Activated gamma-delta T cell (primary cell): ENCODE measurements around the gene SULT6B1.
"Not testable (repeated sequence)": the region's sequence is repeated elsewhere in the genome, so short reads cannot be mapped to it uniquely, and the experiment has no call there.

Experiments
- DNase-seq: peaks from one replicate; lab custom pipeline; 2025; lab: John Stamatoyannopoulos, UW
- total RNA-seq, 2 donors: gene quantifications; one replicate each; lab custom pipeline; 2026; lab: John Stamatoyannopoulos, UW

SULT6B1 gene
- total RNA-seq = 0.04 to 0.05 reads per million in 2 donors

GRCh38 chr2:37188570-37188969 is at the start of gene SULT6B1:
TSS of gene SULT6B1 (minus strand) at chr2:37188670. CDS start at chr2:37188640, 30 bp downstream.
- no peak for DNase-seq

GRCh38 chr2:37232131-37232933 is 43.9 kb upstream of the SULT6B1 start:
- no peak for DNase-seq

DNA sequence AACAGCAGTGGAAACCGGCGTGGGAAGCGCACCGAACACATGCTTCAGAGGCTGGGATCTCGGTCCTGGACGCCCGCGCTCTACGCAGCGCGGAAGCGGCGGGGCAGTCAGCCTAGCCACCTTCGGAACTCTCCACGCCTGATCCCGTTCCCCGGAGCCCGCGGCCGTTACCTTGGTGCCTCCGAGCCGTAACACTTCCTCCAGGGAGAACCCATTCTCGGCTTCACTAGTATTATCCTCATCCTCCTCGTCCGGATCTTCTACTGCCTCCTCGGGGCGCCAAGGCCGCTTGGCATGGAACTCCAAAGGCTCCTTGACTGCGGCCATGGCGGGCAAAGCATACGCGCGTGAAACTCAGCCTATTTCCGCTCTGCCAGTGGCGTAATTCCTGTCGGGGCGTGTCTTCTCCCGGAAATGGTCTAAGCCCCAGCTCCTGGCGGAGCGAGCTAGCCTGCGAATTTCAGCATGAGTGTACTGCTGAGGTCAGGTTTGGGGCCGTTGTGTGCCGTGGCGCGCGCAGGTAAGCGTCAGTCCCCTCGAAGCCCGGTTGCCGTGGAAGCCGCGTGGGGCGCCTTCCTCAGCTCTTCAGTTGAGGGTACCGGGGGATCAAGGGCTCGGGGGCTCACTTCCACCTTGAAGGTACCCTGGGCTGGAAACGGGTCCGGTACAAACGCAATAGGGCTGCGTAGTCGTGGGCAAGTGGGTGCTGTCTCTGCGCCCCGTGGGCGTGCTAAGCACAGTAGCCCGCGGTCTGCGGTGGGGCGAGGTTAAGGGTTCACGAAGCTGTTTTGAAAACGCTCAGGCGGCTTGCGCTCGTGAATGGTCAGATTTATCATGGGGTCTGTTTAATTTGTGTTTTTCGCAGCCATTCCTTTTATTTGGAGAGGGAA is 43.0 kb upstream of the SULT6B1 start, which contains the start of the genes CEBPZ and NDUFAF7:
Gene CEBPZ (minus strand): TSS at position 356 of the 890 bp plus-strand sequence. CDS start 29 bp downstream, at position 327.
Gene NDUFAF7 (plus strand): TSS at position 418 of the 890 bp plus-strand sequence. CDS start 48 bp downstream, at position 466.
- peak; percentile 58 for DNase-seq

DNA sequence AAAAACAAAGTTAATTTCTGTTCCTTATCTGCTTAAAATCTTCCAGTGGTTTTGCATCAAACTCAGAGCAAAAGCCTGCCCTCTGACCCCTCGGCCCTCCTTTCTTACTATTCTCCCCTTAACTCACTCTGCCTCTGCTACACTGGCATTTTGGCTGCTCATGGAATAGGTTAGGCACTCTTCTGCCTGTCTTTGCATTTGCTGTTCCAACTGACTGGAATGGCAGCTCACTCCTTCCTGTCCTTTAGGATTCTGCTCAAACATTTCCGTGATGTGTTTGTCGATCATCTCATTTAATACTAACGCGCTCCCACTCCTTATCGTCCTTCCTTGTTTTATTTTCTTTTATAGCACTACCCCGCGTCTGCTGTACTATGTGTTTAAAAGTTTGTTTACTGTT is 42.1 kb upstream of the SULT6B1 start:
- no peak for DNase-seq

GRCh38 chr2:37228788-37229187 is 40.3 kb upstream of the SULT6B1 start:
- no peak for DNase-seq

DNA sequence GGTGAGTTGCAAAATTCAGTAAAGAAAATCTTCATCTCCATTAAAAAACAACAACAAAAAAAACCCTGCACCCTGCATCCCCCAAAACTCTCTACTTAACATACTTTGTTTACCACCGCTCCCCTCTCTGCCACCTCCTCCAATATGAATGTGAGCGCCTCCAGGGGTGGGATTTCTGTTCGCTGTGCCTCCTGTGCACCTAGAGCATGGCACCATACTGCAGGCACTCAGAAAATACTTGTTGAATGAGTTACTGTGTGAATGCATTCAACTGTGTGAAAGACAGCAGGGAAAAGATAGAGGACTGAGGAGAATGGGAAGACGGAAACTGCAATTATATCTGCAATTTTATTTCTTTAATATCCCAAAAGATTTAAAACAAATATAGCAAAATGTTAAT is 38.4 kb upstream of the SULT6B1 start:
- DNase-seq = no peak

DNA sequence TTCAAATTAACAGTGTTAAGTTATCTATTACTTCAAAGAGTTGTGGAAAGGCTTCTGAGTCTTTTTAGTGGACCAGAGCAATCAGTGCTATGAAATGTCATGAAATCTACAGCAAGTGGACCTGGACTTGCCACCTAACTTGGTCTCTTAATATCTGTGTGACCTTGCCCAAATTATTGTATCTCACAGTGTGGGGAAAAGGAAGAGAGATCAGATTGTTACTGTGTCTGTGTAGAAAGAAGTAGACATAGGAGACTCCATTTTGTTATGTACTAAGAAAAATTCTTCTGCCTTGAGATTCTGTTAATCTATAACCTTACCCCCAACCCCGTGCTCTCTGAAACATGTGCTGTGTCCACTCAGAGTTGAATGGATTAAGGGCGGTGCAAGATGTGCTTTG is 36.7 kb upstream of the SULT6B1 start:
- not testable (repeated sequence) for DNase-seq

- no peak for DNase-seq
Observed at GRCh38 chr2:37224063-37224462, 35.6 kb upstream of the SULT6B1 start.

DNA sequence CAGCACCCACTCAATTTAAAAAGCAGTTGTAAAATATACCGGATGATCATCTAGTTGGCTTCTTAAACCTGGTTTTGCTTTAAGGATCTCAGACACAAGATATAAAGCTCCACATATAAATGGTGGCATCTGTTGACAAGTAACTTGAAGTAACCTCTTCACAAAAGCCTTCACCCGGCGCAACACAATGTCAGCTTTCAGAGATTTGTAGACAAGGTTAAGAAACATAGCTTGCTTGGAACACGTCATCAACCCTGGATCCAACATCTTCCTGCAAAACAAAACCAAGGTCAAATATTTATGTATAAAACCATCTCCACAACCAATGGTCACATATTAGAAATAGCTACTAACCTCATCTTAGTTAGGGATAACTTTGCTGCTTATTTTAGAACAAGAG is 34.7 kb upstream of the SULT6B1 start:
- DNase-seq = no peak

GRCh38 chr2:37219046-37219445 is 30.6 kb upstream of the SULT6B1 start:
- DNase-seq = no peak

DNA sequence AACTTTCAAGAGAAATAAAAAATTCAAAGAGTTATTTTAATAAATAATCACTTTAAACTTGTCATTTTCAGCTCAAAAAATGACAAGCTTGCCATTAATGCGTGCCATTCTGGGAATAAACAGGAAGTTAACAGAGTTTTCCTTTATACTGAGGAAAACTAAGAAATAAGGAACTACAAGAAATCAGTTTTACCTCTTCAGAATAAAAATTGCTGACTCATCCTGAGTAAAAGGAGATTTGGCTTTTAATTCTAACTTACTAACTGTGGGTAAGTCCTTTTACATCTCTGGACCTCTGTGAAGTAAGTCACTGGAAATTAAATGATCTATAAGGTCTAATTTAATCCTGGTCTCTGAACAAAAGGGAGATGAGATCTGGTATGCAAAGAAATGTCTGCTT is 26.8 kb upstream of the SULT6B1 start:
- DNase-seq = no peak

GRCh38 chr2:37211939-37212338 is 23.5 kb upstream of the SULT6B1 start:
- DNase-seq = no peak

DNA sequence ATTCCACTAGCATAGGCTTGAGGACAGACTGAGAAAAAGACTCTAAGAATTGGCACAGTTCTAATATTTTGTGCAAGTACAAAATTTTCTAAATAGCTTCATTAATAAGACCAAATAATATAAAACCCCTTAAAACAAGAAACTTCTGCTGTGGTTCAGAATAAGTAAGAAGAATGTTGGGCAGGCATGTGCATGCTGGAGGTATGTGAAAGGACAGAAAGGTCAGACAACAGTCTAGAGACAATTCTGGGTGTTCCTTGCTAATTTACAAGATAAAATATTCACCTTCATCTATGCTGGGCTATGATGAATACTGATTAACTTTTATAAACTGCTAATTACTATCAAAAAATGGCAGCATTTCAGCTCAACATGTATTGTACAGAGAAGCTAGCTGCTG is 22.7 kb upstream of the SULT6B1 start:
- DNase-seq = no peak

GRCh38 chr2:37206760-37207159 is 18.3 kb upstream of the SULT6B1 start:
- DNase-seq = not testable (repeated sequence)

DNA sequence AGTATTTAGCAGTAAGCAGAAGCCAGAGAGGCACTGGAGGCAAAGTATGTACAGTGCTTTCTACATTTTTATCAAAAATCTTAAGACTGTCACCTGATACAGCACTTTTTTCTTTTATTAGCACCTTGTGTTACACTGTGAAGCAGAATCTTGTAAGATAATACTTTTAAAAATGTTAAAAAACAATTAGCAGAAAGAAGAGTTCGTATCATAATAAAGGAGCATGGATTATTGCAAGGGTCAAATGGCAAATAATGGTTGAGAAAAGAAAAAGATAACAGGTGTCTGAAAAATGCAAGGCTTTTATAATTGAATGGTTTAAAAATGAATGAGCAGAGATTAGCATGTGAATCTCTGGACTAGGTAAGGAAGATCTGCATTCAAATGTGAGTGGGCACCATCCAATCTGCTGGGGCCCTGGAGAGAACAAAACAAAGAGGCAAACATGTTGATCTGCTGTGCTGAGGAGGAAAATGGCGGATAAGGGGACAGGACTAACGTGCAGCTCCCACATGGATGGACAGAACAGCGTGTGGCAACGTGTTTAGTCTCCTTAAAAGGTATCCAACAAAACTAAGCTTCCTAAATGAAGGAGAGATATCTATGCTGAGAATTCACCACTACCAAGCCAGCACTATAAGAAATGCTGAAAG is 17.3 kb upstream of the SULT6B1 start:
- DNase-seq = no peak

DNA sequence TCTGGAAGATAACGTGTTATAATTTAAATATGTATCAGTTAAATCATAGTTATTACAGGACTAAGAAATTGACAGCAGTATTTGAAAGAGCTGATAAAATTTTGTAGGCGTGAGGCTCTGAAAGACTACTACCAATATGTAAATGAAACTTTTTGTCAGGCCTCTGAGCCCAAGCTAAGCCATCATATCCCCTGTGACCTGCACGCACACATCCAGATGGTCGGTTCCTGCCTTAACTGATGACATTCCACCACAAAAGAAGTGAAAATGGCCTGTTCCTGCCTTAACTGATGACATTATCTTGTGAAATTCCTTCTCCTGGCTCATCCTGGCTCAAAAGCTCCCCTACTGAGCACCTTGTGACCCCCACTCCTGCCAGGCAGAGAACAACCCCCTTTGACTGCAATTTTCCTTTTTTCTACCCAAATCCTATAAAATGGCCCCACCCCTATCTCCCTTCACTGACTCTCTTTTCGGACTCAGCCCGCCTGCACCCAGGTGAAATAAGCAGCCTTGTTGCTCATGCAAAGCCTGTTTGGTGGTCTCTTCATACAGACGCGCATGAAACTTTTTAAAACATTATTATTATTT is 16.7 kb upstream of the SULT6B1 start:
- not testable (repeated sequence) for DNase-seq

DNA sequence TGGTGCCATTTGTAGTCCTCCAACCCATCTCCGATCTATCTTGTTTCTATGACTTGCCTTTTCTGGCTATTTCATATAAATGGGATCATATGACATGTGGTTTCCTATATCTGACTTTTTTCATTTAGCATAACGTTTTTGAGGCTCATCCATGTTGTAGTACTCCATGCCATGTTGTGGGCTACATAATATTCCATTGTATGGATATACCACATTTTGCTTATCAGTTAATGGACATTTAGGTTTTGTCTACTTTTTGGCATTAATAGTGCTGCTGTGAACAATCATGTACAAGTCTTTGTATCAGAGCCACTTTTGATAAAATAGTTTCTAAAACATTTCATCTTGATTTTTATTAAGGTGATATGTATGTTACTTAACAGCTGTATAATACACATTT is 15.2 kb upstream of the SULT6B1 start:
- DNase-seq = no peak

- no peak for DNase-seq
Observed at GRCh38 chr2:37201766-37202165, 13.3 kb upstream of the SULT6B1 start.

DNA sequence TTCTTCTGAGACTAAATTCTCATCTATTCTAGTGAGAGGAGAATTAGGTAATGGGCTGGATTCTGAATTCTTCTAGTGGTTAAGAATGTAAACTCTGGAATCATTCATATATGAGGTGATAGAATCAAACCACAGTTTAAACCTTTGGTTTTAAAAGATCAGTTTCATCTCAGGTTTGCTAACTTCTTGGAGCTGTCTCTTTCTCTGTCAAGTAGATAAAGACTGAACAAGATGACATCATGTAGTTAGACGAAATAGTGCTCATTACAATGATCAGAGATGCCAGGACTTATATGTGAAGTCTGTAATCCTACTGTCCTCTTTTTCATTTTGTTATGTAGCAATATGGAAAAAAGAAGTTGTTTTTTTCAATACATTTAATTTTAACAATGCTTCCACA is 12.7 kb upstream of the SULT6B1 start:
- DNase-seq = no peak

DNA sequence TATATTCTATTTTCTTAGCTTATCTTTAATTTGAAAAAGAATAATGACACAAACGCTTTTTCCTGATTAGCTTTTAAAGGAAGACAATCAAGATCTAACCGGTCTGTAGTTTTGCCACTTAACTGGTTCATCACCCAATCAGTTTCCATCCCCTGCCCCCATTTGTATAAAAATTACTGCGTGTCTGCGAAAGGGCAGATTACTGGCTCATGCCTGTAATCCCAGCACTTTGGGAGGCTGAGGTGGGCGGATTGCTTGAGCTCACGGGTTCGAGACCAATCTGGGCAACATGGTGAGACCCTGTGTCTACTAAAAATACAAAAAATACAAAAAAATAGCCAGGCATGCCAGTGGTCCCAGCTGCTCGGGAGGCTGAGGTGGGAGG is 10.2 kb upstream of the SULT6B1 start:
- no peak for DNase-seq

- peak; percentile 71 for DNase-seq
Observed at GRCh38 chr2:37196320-37197195, 8.1 kb upstream of the SULT6B1 start, which contains the start of gene CEBPZOS. TSS of gene CEBPZOS (plus strand) at chr2:37196496. CDS start at chr2:37199705, 3,209 bp downstream.
